GM12892 (cell line): ENCODE measurements around the gene FIBCD1.
"Not testable (repeated sequence)": the region's sequence is repeated elsewhere in the genome, so short reads cannot be mapped to it uniquely, and the experiment has no call there.

Experiments
- POLR2A ChIP-seq: IDR thresholded peaks from 2 replicates; pipeline ENCODE4 v1.6.1; 2011; ENCODE audit warnings: low read depth, low read length, control low read depth
- POLR2AphosphoS5 ChIP-seq: IDR thresholded peaks from 2 replicates; pipeline ENCODE4 v1.6.1; 2011; ENCODE audit warnings: low read depth, low read length, control low read depth

DNA sequence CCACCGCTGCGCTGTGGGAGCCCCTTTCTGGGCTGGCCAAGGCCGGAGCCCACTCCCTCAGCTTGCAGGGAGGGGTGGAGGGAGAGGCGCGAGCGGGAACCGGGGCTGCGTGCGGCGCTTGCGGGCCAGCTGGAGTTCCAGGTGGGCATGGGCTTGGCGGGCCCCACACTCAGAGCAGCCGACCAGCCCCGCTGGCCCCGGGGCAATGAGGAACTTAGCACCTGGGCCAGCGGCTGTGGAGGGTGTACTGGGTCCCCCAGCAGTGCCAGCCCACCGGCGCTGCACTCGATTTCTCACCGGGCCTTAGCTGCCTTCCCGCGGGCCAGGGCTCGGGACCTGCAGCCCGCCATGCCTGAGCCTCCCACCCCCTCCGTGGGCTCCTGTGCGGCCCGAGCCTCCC lies 29.0 kb downstream of the FIBCD1 start:
- TF ChIP-seq POLR2AphosphoS5, POLR2A: not testable (repeated sequence)
